ENCODE results near the gene MCTP1. TPM values are rescaled to one million over a fixed set of nuclear protein-coding genes. Genes with fewer than 3 reads are reported as not detected.

The MCTP1 gene
- total RNA-seq, 2 experiments from 2014 or later, result not detected

- no peak overlapping the region for H2AFZ ChIP-seq (ENCODE audit: low read length)
- ChIA-PET CTCF (ENCODE audit: unreplicated experiment) (no interaction called here), POLR2A (no interaction called here)
- H3K4me1 ChIP-seq (ENCODE audit: insufficient read depth, low read length, poor library complexity, severe bottlenecking), result no peaks in the 10 kb centered on the region
- intact Hi-C loops (cut with micrococcal nuclease; ENCODE audit: unreplicated experiment), result no loop called here
- H4K20me1 ChIP-seq (ENCODE audit: insufficient read depth, low read length), result no peaks in the 10 kb centered on the region
- H3K36me3 ChIP-seq (ENCODE audit: insufficient read depth, low read length), result no peaks in the 10 kb centered on the region
- no peaks in the 10 kb centered on the region for H3K9me3 ChIP-seq (ENCODE audit: low read length)
- TF ChIP-seq, protein P1, sequence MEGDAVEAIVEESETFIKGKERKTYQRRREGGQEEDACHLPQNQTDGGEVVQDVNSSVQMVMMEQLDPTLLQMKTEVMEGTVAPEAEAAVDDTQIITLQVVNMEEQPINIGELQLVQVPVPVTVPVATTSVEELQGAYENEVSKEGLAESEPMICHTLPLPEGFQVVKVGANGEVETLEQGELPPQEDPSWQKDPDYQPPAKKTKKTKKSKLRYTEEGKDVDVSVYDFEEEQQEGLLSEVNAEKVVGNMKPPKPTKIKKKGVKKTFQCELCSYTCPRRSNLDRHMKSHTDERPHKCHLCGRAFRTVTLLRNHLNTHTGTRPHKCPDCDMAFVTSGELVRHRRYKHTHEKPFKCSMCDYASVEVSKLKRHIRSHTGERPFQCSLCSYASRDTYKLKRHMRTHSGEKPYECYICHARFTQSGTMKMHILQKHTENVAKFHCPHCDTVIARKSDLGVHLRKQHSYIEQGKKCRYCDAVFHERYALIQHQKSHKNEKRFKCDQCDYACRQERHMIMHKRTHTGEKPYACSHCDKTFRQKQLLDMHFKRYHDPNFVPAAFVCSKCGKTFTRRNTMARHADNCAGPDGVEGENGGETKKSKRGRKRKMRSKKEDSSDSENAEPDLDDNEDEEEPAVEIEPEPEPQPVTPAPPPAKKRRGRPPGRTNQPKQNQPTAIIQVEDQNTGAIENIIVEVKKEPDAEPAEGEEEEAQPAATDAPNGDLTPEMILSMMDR (conservative IDR thresholded peaks at IDR 0.05; ENCODE audit: low read length), result no peak
- no peak for TF ChIP-seq EZH2phosphoT487 (IDR thresholded peaks at IDR 0.05; ENCODE audit: borderline replicate concordance, low read depth, low read length)
- no peak for DNase-seq (ENCODE audit: low spot score)
- no TSS peak for BruUV-seq (replicated peaks)
- H3K4me3 ChIP-seq (ENCODE audit: low read depth, low read length, poor library complexity, severe bottlenecking), result no peak overlapping the region
- H3K27ac ChIP-seq (ENCODE audit: low read depth, low read length, poor library complexity, severe bottlenecking), result no peak overlapping the region
- no peaks in the 10 kb centered on the region for H3K79me2 ChIP-seq (ENCODE audit: insufficient read depth, low read depth, low read length)
- no peaks in the 10 kb centered on the region for H3K9me2 ChIP-seq (ENCODE audit: insufficient read depth, low read length)
- no peak overlapping the region for H3K4me2 ChIP-seq (ENCODE audit: low read length)
Measured at GRCh38 chr5:94891565-94891964, 393.3 kb downstream of the MCTP1 start.

DNA sequence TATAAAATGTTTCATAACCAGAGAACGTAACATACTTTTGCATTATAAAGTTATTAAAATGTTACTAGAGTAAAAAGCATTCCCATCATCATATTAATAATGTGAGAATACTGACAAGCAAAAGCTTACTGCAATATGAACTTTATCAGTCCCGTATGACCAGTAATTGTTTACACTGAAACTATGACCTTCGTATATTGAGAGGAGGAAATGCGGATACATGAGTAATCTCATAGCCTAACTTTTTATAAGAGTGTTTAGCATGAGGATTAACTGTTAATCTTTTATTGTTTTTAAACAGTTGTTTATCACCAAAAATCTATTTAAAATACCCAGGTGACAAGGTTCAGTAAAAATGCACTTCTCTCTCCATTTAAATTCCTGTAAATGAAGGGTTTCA, 394.0 kb downstream of the MCTP1 start:
- no TSS peak for BruUV-seq (replicated peaks)
- H2AFZ ChIP-seq (ENCODE audit: low read length), result no peak overlapping the region
- ChIA-PET CTCF (ENCODE audit: unreplicated experiment) (no interaction called here), POLR2A (no interaction called here)
- TF ChIP-seq, protein P1 (conservative IDR thresholded peaks at IDR 0.05; ENCODE audit: low read length), result no peak
- no peak for TF ChIP-seq EZH2phosphoT487 (IDR thresholded peaks at IDR 0.05; ENCODE audit: borderline replicate concordance, low read depth, low read length)
- H3K9me3 ChIP-seq (ENCODE audit: low read length), result no peaks in the 10 kb centered on the region
- H4K20me1 ChIP-seq (ENCODE audit: insufficient read depth, low read length), result no peaks in the 10 kb centered on the region
- H3K79me2 ChIP-seq (ENCODE audit: insufficient read depth, low read depth, low read length), result no peaks in the 10 kb centered on the region
- H3K4me1 ChIP-seq (ENCODE audit: insufficient read depth, low read length, poor library complexity, severe bottlenecking), result no peaks in the 10 kb centered on the region
- no peaks in the 10 kb centered on the region for H3K36me3 ChIP-seq (ENCODE audit: insufficient read depth, low read length)
- no peak for DNase-seq (ENCODE audit: low spot score)
- intact Hi-C loops (cut with micrococcal nuclease; ENCODE audit: unreplicated experiment), result no loop called here
- H3K4me2 ChIP-seq (ENCODE audit: low read length), result no peak overlapping the region
- H3K27ac ChIP-seq (ENCODE audit: low read depth, low read length, poor library complexity, severe bottlenecking), result no peak overlapping the region
- no peak overlapping the region for H3K4me3 ChIP-seq (ENCODE audit: low read depth, low read length, poor library complexity, severe bottlenecking)
- no peaks in the 10 kb centered on the region for H3K9me2 ChIP-seq (ENCODE audit: insufficient read depth, low read length)

DNA sequence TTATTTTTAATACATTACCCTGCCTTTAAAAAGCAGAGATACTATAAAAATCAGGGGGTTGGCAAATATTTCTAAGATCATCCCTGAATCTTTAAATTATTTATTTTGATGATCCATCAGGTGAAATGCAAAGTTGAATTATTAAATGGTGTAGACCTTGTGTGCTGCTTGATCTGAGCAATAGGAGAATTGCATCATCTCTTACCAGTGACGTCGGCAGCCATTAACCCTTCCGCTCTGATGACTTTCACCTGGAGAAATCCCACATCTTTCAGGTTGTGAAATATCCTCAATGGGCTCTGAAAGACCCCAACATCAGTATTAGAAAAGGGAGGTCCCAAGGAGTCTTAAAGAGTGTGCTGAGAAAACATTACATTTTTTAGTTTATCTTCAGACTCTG, 396.2 kb downstream of the MCTP1 start:
- TF ChIP-seq, protein P1 (conservative IDR thresholded peaks at IDR 0.05; ENCODE audit: low read length), result no peak
- TF ChIP-seq EZH2phosphoT487 (IDR thresholded peaks at IDR 0.05; ENCODE audit: borderline replicate concordance, low read depth, low read length), result no peak
- Histone ChIP-seq H3K79me2 (ENCODE audit: insufficient read depth, low read depth, low read length) (no peaks in the 10 kb centered on the region), H4K20me1 (ENCODE audit: insufficient read depth, low read length) (no peaks in the 10 kb centered on the region), H3K9me3 (ENCODE audit: low read length) (no peaks in the 10 kb centered on the region), H3K4me3 (ENCODE audit: low read depth, low read length, poor library complexity, severe bottlenecking) (no peak overlapping the region), H3K4me2 (ENCODE audit: low read length) (no peak overlapping the region), H3K9me2 (ENCODE audit: insufficient read depth, low read length) (no peaks in the 10 kb centered on the region), H3K27ac (ENCODE audit: low read depth, low read length, poor library complexity, severe bottlenecking) (no peak overlapping the region), H2AFZ (ENCODE audit: low read length) (no peak overlapping the region), H3K36me3 (ENCODE audit: insufficient read depth, low read length) (no peaks in the 10 kb centered on the region), H3K4me1 (ENCODE audit: insufficient read depth, low read length, poor library complexity, severe bottlenecking) (no peaks in the 10 kb centered on the region)
- intact Hi-C loops (cut with micrococcal nuclease; ENCODE audit: unreplicated experiment), result no loop called here
- ChIA-PET CTCF (ENCODE audit: unreplicated experiment) (no interaction called here), POLR2A (no interaction called here)
- no TSS peak for BruUV-seq (replicated peaks)
- DNase-seq (ENCODE audit: low spot score), result no peak
